ENCODE measurements around the gene COG3.

- TF ChIP-seq CTCF (conservative IDR thresholded peaks at IDR 0.05 in 1 of 2, IDR thresholded peaks at IDR 0.05 in 1 of 2; ENCODE audit: low read depth in 1 of 2, low read length in 2 of 2) = no peak
- TF ChIP-seq EZH2 (IDR thresholded peaks at IDR 0.05; ENCODE audit: low read length, missing control alignments) = no peak
Measured at GRCh38 chr13:45584816-45585215, 120.1 kb downstream of the COG3 start.

Data from fibroblast of lung (primary cell).